NCI-H2081 (cell line): Measurements from ENCODE around the gene HAUS3.

Source experiments
- DNase-seq, 2 experiments: peaks; one replicate each; lab custom pipeline; 2025; lab: John Stamatoyannopoulos, UW

The HAUS3 gene

GRCh38 chr4:2263926-2264321, 22.0 kb upstream of the HAUS3 start:
- DNase-seq = peak; percentile 71 to 92

DNA sequence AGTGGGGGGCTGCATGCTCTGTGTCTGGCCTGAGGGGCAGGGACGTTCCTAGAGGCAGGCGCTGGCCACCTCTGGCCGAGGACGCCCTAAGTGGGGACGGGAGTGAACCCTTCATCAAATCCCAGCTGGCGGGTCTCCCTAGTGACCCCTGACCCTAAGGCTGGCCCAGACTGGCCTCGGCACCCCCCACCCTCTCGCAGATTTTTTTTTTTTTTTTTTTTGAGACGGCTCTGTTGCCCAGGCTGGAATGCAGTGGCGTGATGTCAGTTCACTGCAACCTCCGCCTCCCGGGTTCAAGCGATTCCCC, 21.0 kb upstream of the HAUS3 start:
- no peak for DNase-seq

DNA sequence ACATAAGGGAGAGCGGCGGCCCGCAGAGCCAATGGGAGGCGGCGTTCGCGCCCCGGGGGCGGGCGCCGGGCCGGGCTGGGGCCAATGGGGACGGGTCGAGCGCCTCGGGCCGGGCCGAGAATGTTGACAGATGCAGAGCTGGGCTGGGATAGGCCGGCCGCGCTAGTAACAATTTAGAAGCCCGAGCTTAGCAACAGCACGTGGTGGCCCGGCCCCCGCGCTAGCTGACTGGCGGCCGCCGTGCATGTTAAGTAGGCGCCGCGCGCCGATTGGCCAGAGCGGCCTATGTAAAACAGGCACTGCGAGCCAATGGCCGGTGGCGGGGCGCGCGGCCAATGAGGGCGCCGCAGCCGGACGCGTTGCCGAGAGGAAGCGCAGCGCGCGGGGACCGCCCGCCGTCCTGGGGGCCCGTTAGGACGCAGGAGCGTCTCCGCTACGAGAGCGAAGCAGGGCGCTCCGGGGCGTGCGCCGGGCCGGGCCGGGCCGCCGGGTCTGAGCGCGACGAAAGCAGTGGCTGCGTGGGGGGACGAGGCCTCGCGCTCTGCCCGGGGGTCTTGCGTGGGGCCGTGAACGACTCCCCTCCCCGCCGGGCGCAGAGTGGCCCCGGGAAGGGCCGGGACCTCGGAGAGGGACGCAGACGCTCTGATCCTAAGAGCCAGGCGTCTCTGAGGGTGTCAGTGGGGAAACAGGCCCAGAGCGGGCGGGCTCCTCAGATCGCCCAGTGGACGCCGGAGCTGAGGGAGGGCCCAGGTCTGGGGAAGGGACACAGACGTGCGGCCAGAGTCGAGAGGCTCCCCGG, 20.4 kb upstream of the HAUS3 start:
- DNase-seq = peak; percentile 100

GRCh38 chr4:2261853-2262144, 19.9 kb upstream of the HAUS3 start, which contains the start of gene MXD4:
Gene MXD4, minus strand, starts transcription at chr4:2262109. Its CDS starts 129 bp downstream, at chr4:2261980.
- no peak for DNase-seq

DNA sequence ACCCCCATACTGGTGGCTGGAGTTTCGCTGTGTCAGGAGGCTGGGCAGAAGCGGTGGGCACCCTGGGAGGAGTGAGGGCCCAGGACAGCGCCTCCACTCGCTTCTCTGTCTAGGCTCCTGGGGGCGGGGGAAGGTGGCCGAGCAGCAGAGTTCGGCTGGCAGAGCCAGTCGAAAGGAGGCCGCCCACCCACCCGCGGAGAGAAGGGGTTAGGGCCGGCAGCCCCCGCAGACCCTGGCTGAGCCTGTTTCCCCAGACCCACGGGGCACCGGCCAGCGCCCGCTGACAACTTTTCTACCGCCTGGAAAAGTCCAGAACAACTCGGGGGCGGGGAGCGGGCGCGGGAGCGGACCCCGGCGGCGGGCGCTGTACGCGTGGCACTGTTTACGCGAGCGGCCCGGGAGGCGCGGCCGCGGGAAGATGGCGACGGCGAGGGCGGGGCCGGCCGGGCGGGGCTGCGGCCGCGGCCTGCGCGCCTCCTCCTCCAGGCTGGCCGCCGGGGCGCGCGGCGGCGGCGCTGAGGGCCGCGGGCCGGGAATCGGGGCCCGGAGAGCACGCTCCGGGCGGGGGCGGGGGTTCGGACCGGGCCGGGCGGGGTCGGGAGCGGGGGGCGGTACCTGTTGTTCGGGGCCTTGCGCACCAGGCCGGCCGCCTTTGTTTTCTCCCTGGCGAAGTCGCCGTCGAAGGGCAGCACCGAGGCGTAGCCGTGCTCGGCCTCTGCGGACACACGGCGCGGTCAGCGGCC, 19.4 kb upstream of the HAUS3 start:
- peak; percentile 38 to 49 for DNase-seq

GRCh38 chr4:2260344-2261109, 18.6 kb upstream of the HAUS3 start:
- DNase-seq = no peak

- DNase-seq = no peak
These were observed 17.8 kb upstream of the HAUS3 start for GRCh38 chr4:2259541-2260343.

GRCh38 chr4:2259036-2259540, 17.2 kb upstream of the HAUS3 start:
- DNase-seq = no peak

- DNase-seq = no peak
These were observed 16.4 kb upstream of the HAUS3 start for GRCh38 chr4:2258091-2259035.

DNA sequence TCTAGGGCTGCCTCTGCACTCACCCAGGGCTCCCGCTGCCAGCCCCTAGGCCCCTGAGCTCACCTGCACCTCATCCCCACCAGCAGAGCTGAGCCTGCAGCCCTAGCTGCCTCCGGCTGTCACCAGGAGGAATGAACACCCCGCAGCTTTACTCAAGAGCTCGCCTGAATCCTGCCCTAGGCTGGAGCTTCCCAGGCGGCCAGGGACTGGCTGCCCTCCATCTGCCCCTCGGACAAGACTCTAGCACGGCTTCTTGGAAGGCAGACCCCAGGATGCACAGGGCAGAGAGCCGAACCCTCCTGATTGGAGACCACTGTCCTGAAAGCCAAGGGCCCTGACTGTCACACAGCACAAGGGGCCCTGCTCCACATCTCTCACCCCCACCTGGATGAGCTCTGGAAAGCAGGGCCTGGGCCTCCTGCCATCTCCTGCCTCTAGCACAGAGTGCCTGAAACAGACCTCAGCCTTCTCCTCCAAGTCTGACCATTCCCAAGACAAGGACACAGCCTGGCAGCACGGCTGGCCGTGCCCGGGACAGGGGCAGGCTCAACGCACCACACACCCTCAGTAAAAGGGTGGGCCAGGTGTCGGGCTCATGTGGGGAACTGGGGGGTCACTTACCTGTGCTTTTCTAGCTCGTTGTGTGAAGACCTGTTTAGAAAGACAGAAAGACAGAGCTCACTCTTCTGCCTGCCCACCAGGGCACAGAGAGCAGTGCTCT, 15.6 kb upstream of the HAUS3 start:
- no peak for DNase-seq

DNA sequence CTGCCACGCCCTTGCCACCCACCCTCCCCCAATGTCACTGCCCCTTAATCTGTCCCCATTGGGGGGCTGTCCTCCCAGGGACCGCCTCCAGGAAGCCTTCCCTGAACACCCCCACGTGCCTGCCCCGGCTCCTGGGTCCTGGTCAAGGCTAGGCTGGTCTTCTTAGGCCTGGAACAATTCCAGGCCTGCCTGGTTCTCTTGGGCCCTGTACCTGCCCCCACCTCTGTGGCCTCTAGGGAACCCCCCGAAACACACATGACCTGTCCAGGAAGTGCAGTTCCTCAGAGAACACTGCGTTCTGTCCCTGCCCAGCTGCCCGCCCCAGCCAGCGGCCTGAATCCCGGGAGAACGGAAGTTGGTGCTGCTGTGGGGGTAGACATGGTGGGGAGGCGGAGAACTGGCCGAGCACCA, 14.9 kb upstream of the HAUS3 start:
- DNase-seq = no peak

- DNase-seq = no peak
These were observed 14.3 kb upstream of the HAUS3 start for GRCh38 chr4:2256156-2256731.

- peak; percentile 30 to 53 for DNase-seq
These were observed 13.7 kb upstream of the HAUS3 start for GRCh38 chr4:2255501-2256155.

DNA sequence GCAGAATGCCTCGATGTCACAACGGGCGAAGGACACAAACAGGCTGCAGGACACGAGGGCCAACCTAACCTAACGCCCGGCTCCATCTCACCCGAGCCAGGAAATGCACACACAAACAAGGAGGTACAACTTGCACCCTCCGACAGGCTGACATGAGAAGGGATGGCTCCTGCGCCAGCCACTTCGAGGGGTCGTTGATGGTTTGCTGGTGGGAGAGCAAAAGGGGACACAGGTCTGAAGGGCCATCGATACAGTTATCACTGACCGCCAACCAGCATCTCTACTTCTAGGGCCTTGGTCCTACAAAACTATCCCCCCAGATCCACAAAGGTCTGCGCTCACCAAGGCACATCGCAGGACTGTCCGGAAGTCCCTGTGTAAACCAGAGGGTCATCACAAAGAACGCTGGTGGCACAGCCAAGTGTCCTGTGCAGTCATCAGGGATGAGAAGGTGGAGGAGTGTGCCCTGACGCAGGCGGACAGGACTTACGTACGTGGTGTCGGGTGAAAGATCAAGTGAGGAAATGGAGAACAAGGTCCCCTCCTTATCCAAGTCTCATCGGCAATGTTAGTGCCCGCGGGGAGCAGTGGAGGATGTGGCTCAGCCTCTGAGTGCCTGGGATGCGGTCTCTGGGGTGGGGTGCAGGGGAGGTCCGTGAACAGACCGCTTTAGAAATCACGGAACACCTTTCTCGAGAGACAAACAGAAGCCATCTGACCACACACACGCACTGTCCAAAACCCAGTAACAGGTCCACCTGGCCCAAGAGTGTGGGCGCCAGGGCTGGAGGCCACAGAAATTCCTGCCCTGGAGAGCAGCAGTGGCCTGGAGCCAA, 13.0 kb upstream of the HAUS3 start:
- DNase-seq = no peak

DNA sequence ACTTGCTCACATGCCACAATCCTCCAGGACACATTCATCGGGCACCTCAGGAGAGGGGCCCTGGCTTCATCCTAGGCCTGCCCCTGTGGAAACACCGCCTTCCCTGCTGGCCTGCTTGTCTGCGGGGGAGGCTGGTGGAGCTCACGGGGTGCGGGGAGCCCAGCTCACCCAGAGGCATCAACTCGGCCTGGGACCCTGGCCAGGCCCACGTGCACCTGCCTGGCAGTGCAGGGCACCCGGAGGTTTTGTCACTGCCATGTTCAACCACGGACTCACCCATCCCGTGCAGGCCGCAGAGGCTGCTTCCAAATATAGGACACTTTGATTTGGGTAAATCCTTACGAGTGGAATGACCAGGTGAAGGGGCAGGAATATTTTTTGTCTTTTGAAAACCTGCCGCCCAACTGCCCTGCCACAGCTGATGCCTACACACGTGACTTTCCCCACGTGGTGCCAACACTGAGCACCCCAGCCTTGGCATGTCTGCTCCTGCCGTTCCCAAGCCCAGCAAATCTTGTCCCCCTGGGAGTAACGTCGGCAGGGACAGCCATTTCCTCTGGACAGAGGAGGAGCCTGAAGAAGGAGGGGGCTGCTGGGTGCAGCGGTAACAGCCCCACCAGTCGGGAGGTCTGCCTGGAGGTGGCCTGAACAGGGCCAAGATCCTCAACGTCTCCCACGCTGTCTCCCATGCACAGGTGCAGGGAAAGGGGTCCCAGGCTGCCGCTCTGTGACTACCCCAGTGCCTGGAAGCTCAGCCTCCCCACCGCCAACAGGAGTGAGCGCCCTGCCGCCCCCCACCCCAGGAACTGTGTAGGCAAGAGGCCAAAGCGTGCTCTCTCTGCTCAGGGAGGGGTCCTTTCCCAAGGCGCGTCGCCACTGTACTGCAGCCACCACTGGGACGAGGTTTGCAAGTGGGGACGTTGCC, 11.5 kb upstream of the HAUS3 start:
- DNase-seq = no peak

GRCh38 chr4:2252530-2253091, 10.7 kb upstream of the HAUS3 start:
- DNase-seq = no peak
